ENCODE measurements around the gene STEAP1B.
"Not testable (repeated sequence)": the region's sequence is repeated elsewhere in the genome, so short reads cannot be mapped to it uniquely, and the experiment has no call there.

STEAP1B gene

DNA sequence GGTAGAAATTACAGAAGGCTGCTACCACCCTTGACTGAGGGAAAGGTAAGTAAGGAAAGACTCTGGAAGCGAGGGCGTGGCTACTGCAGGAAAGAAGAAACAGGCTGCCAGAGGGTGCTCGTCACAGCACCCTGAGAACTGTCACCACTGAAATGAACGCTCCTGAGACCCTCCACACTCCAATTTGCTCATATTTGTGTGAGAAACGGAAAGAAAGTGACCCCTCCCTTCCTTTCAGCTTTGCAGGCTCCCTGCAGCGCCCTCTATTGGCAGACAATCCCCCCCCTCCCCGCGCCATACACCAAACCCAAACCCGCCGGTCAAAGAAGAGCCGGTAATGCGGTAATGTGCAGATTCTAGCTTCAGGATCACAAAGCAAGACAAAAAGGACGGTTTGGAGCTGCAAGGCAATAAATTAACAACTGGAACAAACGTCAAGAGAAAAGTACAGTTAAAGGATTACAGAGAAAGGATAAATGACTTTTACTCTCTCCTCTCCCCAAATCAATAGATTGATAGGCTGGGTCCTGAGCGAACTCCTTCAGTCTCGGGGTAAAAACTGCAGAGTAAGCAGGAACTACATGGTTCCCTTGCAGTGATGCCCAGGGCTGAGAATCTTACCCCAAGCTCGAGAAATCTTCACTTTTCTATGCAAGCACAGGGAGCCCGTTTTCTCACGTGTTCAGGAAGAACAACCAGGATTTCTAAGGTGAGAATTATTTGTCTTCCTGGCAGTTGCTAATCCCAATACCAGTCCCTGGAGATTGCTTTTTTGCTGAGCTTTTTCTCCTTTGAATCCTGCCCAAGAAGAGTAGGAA lies 47.6 kb downstream of the STEAP1B start:
- DNase-seq = no peak

DNA sequence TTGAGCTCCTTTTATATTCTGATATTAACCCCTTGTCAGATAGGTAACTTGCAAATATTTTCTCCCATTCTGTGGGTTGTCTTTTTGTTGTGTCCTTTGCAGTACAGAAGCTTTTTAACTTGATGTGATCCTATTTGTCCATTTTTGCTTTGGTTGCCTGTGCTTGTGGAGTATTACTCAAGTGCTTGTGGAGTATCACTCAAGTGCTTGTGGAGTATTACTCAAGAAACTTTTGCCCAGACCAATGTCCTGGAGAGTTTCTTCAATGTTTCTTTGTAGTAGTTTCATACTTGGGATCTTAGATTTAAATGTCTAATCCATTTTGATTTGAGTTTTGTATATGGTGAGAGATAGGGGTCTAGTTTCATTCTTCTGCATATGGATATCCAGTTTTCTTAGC lies 50.0 kb downstream of the STEAP1B start:
- DNase-seq = not testable (repeated sequence)

- peak; percentile 52 to 84 (median 61) for DNase-seq
These were observed 52.2 kb downstream of the STEAP1B start for GRCh38 chr7:22447762-22448161.

DNA sequence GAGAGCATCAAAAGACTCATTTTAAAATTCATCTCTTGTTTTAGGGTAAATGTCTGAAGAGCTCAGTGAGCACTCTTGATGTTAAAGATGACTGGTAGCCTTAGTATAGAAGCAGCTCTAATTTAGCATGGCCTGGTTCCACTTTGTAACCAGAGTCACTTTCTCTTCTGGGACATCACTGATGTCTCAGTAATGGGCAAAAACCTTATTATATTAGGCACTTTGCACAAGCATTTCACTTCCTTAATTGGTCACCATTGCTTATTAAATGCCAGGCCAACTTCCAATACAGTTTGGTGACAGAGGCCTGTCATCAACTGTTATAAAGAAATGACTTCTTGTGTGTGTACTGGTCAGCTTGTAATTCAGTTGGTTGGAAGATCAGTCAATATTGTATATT lies 53.0 kb downstream of the STEAP1B start:
- DNase-seq = no peak

GRCh38 chr7:22445853-22446252 lies 54.1 kb downstream of the STEAP1B start:
- DNase-seq = no peak

DNA sequence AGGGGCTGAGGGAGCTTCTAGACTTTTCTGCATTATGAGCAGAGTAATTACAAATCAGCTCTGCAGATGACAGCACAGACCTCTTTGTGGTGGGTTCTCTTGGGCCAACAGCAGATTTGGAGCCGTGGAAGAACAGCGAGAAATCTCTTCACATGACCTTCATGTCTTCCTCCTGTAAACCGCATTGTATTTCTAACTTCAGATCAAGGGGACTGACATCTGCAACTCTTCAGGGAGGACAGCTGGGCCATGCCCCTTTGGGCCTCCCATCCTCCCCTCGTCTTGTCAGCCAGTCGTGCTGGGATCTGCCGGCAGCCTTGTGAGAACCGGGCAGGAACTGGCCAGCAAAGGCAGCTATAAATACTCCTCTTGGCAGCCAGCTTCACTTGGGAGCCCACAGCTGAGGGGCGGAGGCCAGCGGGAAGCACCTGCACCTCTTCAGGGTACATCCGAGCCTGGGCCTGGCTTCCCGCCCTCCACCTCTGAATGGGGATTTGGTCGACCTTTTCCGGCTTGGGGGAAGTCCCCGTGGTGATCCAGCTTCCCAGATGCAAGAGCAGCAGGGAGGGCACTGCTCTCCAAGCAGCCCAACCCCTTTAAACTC lies 54.7 kb downstream of the STEAP1B start:
- DNase-seq = peak in 1 of 3 experiments; percentile 82

DNA sequence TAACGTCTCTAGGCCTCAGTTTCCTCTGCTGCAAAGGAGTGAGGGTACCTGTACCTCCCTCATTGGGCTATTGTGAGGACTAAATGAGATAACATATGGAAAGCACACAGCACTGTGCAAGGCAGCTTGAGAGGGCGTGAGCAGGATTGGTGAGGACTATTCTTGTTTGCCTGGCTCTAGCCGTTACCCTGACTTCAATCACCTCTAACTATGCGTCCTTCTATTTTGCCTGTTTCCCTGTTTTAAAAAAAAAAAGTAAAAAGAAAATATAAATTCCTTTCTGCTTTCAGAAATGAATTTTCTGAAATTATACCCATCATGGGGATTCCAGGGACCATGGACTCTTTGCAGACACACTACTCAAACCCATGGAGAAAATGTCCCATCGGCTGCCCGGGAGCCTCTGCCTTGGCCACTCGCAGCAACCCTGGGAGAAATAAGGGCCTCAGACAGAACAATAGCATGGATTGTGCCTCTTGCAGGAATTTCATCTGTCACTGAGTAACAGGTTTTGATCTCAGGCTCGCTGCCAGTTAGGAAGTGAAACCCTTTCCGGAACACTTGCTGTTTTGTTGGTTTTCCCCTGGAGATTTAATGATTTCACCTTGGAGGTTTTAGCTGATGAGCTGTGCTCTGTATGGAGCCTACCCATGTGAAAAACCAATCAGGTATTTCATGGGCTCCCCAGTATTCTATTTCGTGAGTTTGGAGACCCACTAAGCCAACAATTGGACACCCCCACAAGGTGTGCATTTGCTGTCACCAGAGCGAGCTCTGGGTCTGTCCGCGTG lies 55.6 kb downstream of the STEAP1B start:
- DNase-seq = no peak

- peak in 1 of 3 experiments; percentile 32 for DNase-seq
These were observed 56.4 kb downstream of the STEAP1B start for GRCh38 chr7:22443370-22444180.

DNA sequence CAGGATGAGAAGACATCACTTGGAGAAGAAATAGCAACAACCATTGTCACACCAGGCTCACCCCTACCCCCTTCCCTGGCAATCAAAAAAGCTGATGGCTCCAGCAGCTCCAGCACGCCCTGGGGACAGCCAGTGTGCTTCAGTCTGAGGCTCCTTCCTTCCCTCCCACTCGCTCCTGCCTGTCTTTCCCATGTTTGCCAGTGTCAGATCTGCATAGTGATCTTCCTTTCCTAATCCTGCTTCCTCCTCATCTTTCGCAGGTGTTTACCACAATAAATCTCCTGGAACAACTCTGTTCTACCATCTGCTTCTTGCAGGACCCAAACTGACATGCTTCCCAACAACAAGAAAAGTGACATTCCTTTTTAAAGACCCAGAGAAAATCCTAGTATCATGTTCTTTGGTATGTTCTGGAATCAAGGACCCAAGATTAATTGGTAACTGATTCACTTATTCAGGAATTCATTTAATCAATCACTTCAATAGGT lies 57.1 kb downstream of the STEAP1B start:
- DNase-seq = no peak

GRCh38 chr7:22442187-22442881 lies 57.7 kb downstream of the STEAP1B start:
- DNase-seq = peak in 2 of 3 experiments; percentile 33 to 65

DNA sequence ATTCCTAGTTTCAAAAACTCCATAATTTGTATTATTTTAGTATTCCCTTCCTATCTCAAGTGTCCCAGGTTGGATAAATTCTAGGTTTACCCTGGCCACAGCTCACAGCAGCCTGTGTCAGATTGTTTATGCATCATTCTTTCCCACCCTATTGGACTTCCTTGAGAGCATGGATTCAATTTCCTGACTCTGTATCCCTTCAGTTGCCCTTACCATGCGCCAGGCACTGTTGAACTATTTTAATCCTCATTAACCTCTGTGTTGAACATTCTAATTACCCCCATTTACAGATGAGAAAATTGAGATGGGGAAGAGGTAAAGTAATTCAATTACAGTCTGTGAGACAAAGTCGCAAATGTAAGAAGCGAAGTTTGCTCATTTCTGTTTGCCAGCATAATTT lies 58.8 kb downstream of the STEAP1B start:
- no peak for DNase-seq

- DNase-seq = no peak
These were observed 61.0 kb downstream of the STEAP1B start for GRCh38 chr7:22438994-22439393.

DNA sequence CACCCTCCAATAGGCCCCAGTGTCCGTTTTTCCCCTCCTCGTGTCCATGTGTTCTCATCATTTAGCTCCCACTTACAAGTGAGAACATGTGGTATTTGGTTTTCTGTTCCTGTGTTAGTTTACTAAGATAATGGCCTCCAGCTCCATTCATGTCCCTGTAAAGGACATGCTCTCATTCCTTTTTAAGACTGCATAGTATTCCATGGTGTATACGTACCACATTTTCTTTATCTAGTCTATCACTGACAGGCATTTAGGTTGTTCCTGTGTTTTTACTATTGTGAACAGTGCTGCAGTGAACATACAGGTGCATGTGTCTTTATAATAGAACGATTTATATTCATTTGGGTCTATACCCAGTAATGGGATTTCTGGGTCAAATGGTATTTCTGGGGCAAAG lies 63.4 kb downstream of the STEAP1B start:
- not testable (repeated sequence) for DNase-seq

- DNase-seq = no peak
These were observed 64.3 kb downstream of the STEAP1B start for GRCh38 chr7:22435720-22436119.

GRCh38 chr7:22435105-22435504 lies 64.9 kb downstream of the STEAP1B start:
- DNase-seq = no peak

- DNase-seq = no peak
These were observed 66.1 kb downstream of the STEAP1B start for GRCh38 chr7:22433710-22434460.

GRCh38 chr7:22433165-22433700 lies 66.8 kb downstream of the STEAP1B start:
- DNase-seq = not testable (repeated sequence)

GRCh38 chr7:22432203-22432718 lies 67.7 kb downstream of the STEAP1B start:
- no peak for DNase-seq

DNA sequence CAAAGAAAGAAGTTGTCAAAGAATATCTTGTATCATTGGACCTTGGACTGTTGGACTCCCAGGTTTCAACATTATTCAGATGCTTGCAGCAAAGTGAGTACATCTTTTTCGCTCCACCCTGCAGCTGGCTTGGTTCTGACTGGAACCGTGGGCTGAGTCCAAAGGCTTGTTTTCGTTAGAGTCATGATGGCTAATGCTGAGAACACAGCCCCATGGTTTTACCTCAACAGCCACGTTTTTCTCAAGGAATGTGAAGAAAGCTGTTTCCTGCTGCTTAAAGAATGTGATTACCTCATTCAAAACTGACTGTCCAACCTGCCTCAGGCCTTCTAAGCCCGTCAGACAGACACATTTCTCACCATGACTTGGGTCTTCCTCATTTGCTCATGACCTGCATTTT lies 69.5 kb downstream of the STEAP1B start:
- no peak for DNase-seq

GRCh38 chr7:22429386-22429785 lies 70.6 kb downstream of the STEAP1B start:
- DNase-seq = no peak

DNA sequence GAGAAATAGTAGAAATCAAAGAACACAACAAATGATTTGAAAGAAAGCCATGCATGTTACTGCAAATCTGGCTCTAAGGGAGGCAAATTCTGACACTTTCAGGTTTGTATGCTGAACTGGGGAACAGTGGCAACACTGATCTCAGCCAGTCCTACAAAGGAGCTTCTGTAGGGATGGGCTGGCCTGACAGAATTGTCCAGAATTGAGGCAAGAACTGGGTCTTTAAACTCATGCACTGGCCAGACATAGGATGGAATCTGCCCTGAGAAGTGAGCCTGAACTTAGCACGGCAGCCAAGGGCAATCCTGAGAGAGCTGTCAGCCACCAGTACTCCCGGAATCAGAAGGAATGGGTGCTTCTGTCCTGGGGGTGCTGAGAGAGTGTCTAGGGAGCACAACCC lies 72.1 kb downstream of the STEAP1B start:
- no peak for DNase-seq

Measured in NCI-H1417 (cell line).